NCI-H69 (cell line): ENCODE results near the gene LMCD1.

Source experiments
- DNase-seq: peaks from one replicate; lab custom pipeline; 2025; lab: John Stamatoyannopoulos, UW

The LMCD1 gene

DNA sequence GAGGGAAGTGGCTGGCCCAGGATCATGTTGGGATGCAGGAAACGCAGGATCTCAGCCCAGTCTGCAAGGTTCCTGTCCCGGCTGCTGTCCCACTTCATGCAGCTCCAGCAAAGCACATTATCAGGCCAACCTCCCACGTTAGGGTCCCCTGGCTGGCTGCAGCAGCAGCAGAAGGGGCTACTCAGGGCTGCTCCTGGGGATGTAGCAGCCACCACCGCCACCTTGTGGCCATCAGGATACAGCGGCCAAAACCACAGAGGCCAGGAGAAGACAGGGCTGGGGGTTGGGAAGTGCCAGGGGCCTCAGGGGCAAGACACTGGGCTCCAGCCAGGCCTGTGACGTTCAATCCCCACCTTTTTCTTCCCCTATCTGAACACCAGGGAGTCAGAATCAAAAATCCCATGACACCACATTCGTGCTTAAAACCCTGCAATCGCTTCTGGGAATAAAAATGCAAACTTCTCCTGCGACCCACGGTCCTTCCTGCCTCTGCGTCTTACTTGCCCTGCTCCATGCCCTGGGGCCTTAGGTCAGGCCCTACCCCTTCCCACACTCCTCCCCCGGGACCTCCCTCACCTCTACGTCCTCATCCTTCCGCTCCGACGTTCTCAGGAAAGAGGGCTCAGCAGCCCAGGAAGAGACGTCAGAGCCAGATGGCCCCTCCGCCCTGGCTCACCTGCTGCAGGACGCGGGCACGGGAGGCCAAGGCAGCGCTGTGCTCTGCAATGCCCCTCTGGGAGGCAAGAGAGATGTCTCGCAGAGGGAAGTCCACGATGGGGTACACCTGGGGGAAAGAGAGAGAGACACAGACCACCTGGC is 121.5 kb downstream of the LMCD1 start:
- peak; percentile 42 for DNase-seq

DNA sequence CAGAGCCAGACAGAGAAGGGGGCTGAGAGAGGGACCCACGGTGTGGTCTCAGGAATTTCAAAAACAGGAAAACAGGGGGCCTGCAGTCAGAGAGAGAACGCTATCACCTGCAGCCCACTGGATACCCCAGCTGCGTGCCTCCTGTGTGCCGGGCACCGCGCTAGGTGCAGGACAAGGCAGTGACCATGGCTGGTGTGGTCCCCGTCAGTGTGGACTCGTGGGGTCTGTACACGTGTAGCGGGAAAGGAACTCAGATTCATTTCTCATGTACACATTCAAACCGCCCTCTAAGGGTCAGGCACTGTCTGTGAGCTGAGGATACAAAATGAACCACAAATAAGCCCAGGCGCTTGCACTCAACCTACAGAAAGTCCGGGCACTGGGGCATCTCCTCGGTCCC is 122.1 kb downstream of the LMCD1 start:
- DNase-seq = no peak
